B cell (primary cell): ENCODE data around the gene LTA4H. TPM values are rescaled to one million over a fixed set of nuclear protein-coding genes. Genes with fewer than 3 reads are reported as not detected.

Source experiments
- ATAC-seq: fragments of 200-7000 bp; cut with Tn5 transposase; one replicate; pipeline ENCODE4 v1.10.0; 2021; ENCODE audit warnings: low read depth, mild to moderate bottlenecking, moderate number of reproducible peaks, moderate library complexity
- CTCF ChIA-PET: fragments of 350-600 bp; sonication (Branson Sonifier 250); formaldehyde crosslinking; loops from one replicate; lab custom pipeline; 2021; ENCODE audit warnings: antibody characterized with exemption, inconsistent platforms; lab: Charles Lee
- POLR2A ChIA-PET: fragments of 350-600 bp; sonication (Branson Sonifier 250); formaldehyde crosslinking; loops from one replicate; lab custom pipeline; 2021; ENCODE audit warnings: antibody characterized with exemption; lab: Charles Lee
- DNase-seq: peaks from one replicate; pipeline ENCODE4 v3.0.0; 2013
- H2AFZ ChIP-seq: 2 replicates; pipeline ENCODE4 v1.6.1; 2012; ENCODE audit warnings: mild to moderate bottlenecking, low read depth, low read length; ENCODE audit not compliant: insufficient read depth, poor library complexity, severe bottlenecking
- H3K27ac ChIP-seq, 2 donors: 1 replicate in 1 of 2; 2 replicates in 1 of 2; pipeline ENCODE4 v1.5.1; 2012 to 2013; ENCODE audit warnings: low read length in 2 of 2, mild to moderate bottlenecking in 2 of 2, moderate library complexity in 1 of 2
- H3K27me3 ChIP-seq, 4 experiments: fragments of 200-600 bp in 1 of 4; sonication (generic) in 1 of 4; replicated peaks in 1 of 4; 1 replicate in 2 of 4; 2 replicates in 2 of 4; pipeline versions ENCODE4 v1.6.1 to v1.7.0; 2013 to 2016; ENCODE audit warnings: low read length in 3 of 4, mild to moderate bottlenecking in 2 of 4, mixed read lengths in 1 of 4, moderate library complexity in 1 of 4; ENCODE audit not compliant: insufficient read depth in 4 of 4, control insufficient read depth in 3 of 4; ENCODE audit errors: control extremely low read depth in 1 of 4
- H3K36me3 ChIP-seq, 2 experiments: replicated peaks in 1 of 2; 1 replicate in 1 of 2; 2 replicates in 1 of 2; pipeline versions ENCODE4 v1.6.1 to v1.7.1; 2013; ENCODE audit warnings: low read length in 1 of 2; ENCODE audit not compliant: insufficient read depth in 2 of 2, control insufficient read depth in 1 of 2; ENCODE audit errors: control extremely low read depth in 1 of 2, extremely low read depth in 1 of 2
- H3K4me1 ChIP-seq, 2 donors: fragments of 200-600 bp in 1 of 2; sonication (generic) in 1 of 2; 1 replicate in 1 of 2; 2 replicates in 1 of 2; pipeline versions ENCODE4 v1.5.1 to v1.6.1; 2013 to 2017; ENCODE audit warnings: low read length in 2 of 2; ENCODE audit not compliant: control insufficient read depth in 2 of 2, insufficient read depth in 2 of 2
- H3K4me2 ChIP-seq: replicated peaks from 2 replicates; pipeline ENCODE3; 2012; ENCODE audit warnings: mild to moderate bottlenecking, low read depth, low read length; ENCODE audit not compliant: poor library complexity, severe bottlenecking
- H3K4me3 ChIP-seq, 5 experiments: fragments of 200-600 bp in 1 of 5; sonication (generic) in 1 of 5; 1 replicate in 3 of 5; 2 replicates in 2 of 5; pipeline versions ENCODE4 v1.5.1 to v1.7.0; 2011 to 2016; ENCODE audit warnings: low read length in 4 of 5, mild to moderate bottlenecking in 4 of 5, low read depth in 2 of 5, control low read depth in 1 of 5, moderate library complexity in 1 of 5; ENCODE audit not compliant: insufficient read depth in 1 of 5; ENCODE audit errors: control extremely low read depth in 1 of 5, extremely low read depth in 1 of 5
- H3K79me2 ChIP-seq: fragments of 200-600 bp; sonication (generic); one replicate; pipeline ENCODE4 v1.6.0; 2016; ENCODE audit warnings: low read length; ENCODE audit not compliant: control insufficient read depth, insufficient read depth
- H3K9ac ChIP-seq: fragments of 200-600 bp; sonication (generic); 2 replicates; pipeline ENCODE4 v1.6.1; 2017; ENCODE audit warnings: mild to moderate bottlenecking, low read length, moderate library complexity
- H3K9me3 ChIP-seq, 3 donors: one replicate each; pipeline versions ENCODE4 v1.6.1 to v1.7.1; 2013; ENCODE audit warnings: low read length in 2 of 3; ENCODE audit not compliant: control insufficient read depth in 2 of 3, insufficient read depth in 1 of 3; ENCODE audit errors: control extremely low read depth in 1 of 3
- H4K20me1 ChIP-seq: 2 replicates; pipeline ENCODE4 v1.6.0; 2012; ENCODE audit warnings: mild to moderate bottlenecking, low read length; ENCODE audit not compliant: insufficient read depth, control insufficient read depth, poor library complexity, severe bottlenecking
- H3K27ac Mint-ChIP-seq: one replicate; pipeline ENCODE4 v1.8.0; 2021; ENCODE audit warnings: mixed read lengths
- H3K27me3 Mint-ChIP-seq: one replicate; pipeline ENCODE4 v1.8.0; 2021; ENCODE audit warnings: mixed read lengths
- H3K4me1 Mint-ChIP-seq: one replicate; pipeline ENCODE4 v1.8.0; 2021; ENCODE audit warnings: mixed read lengths
- H3K4me3 Mint-ChIP-seq: one replicate; pipeline ENCODE4 v1.8.0; 2021; ENCODE audit warnings: mixed read lengths
- H3K9me3 Mint-ChIP-seq: one replicate; pipeline ENCODE4 v1.8.0; 2022; ENCODE audit warnings: mixed read lengths; ENCODE audit not compliant: insufficient read depth
- EZH2 ChIP-seq: IDR thresholded peaks from 2 replicates; pipeline ENCODE4 v1.6.1; 2012; ENCODE audit warnings: borderline replicate concordance, low read depth, mild to moderate bottlenecking, moderate library complexity, low read length; ENCODE audit not compliant: insufficient read depth, poor library complexity, severe bottlenecking
- WGBS: methylation state at CpG from one replicate; pipeline ENCODE4 v1.1.5; 2013; ENCODE audit warnings: missing lambda C conversion rate; ENCODE audit not compliant: insufficient coverage; 5-methylcytosine and 5-hydroxymethylcytosine counted together
- intact Hi-C: fragments of 100-400 bp; cut with micrococcal nuclease; formaldehyde crosslinking; loops from one replicate; pipeline ENCODE4 v1.10.0; 2022
- polyA plus RNA-seq: library from polyadenylated mRNA; depleted of rRNA; stranded (reverse); fragments of >200 nt; gene quantifications from 2 replicates; pipeline ENCODE4 v1.2.3, GENCODE V29; 2012
- total RNA-seq, 2 donors: library from RNA; stranded (reverse); fragments of 120-200 nt in 1 of 2; gene quantifications; 1 replicate in 1 of 2; 2 replicates in 1 of 2; pipeline versions ENCODE4 v1.2.3 to v1.2.4, GENCODE V29; 2013 to 2022
- TF ChIP-seq, protein P1 (sequence below): fragments of 200-600 bp; IDR thresholded peaks from one replicate; pipeline ENCODE4 v1.8.0; 2022; ENCODE audit warnings: antibody characterized with exemption, mild to moderate bottlenecking

The LTA4H gene
- total and polyA plus RNA-seq, 2 donors (not counting 1 experiment from before 2014, with no cell fraction given): 153 to 167 TPM

DNA sequence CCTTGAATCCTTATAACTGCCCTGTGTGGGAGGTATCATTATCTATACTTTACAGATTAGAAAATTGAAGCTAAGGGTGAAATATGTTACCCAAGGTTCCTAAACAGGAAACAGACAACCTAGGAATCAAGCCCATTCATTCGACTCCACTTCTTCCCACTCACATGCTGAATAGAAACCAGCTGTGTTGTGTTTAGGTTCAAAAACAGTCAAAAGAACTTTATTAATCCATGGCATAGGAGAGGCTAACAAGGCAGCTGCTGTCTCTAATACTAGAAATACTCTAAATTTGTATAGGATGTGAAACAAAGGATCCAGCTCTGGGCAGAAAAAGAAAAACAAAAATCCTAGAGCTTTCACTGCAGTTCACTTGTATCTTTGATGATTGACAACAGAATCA, 82.4 kb downstream of the LTA4H start:
- Histone ChIP-seq H3K79me2 (no peaks in the 10 kb centered on the region), H3K4me1 (no peaks in the 10 kb centered on the region), H2AFZ (no peak overlapping the region), H3K9ac (no peak overlapping the region), H3K27ac (no peak overlapping the region), H4K20me1 (no peaks in the 10 kb centered on the region), H3K4me3 (no peak overlapping the region), H3K4me2 (no peak overlapping the region), H3K9me3 (no peaks in the 10 kb centered on the region), H3K36me3 (no peaks in the 10 kb centered on the region), H3K27me3 (peaks cover 0 to 4% (median 0%) of the 10 kb centered on the region in 4 experiments)
- no peak for TF ChIP-seq EZH2
- POLR2A ChIA-PET: no interaction called here
- Mint-ChIP-seq H3K4me3 (no peak overlapping the region), H3K27ac (no peak overlapping the region), H3K27me3 (peaks cover 11% of the 10 kb centered on the region), H3K9me3 (no peaks in the 10 kb centered on the region), H3K4me1 (no peaks in the 10 kb centered on the region)
- DNase-seq (no peak), ATAC-seq (no peak)
- WGBS: no CpG with 5 or more reads among the region's 1 CpG
- CTCF ChIA-PET: interaction anchor here (0.6 to 0.7 kb wide), 2 partner anchors 32 to 251 kb away, joined by 3 to 4 read pairs; no protein-coding TSS in a partner anchor
- intact Hi-C loops: no loop called here

DNA sequence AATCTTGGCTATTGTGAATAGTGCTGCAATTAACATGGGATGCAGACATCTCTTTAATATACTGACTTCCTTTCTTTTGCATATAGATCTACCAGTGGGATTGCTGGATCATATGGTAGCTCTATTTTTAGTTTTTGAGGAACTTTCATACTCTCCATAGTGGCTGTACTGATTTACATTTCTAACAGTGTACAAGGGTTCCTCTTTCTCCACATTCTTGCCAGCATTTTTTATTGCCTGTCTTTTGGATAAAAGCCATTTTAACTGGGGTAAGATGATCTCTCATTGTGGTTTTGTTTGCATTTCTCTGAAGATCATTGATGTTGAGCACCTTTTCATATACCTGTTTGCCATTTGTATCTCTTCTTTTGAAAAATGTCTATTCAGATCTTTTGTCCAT, 83.9 kb downstream of the LTA4H start:
- Mint-ChIP-seq H3K9me3 (no peaks in the 10 kb centered on the region), H3K27me3 (peaks cover 11% of the 10 kb centered on the region), H3K27ac (no peak overlapping the region), H3K4me3 (no peak overlapping the region), H3K4me1 (no peaks in the 10 kb centered on the region)
- Histone ChIP-seq H3K4me3 (no peak overlapping the region), H3K27me3 (peaks cover 0 to 4% (median 0%) of the 10 kb centered on the region in 4 experiments), H3K9me3 (no peaks in the 10 kb centered on the region), H2AFZ (no peak overlapping the region), H3K27ac (no peak overlapping the region), H3K36me3 (no peaks in the 10 kb centered on the region), H4K20me1 (no peaks in the 10 kb centered on the region), H3K4me2 (no peak overlapping the region), H3K79me2 (no peaks in the 10 kb centered on the region), H3K9ac (no peak overlapping the region), H3K4me1 (no peaks in the 10 kb centered on the region)
- TF ChIP-seq, protein P1, sequence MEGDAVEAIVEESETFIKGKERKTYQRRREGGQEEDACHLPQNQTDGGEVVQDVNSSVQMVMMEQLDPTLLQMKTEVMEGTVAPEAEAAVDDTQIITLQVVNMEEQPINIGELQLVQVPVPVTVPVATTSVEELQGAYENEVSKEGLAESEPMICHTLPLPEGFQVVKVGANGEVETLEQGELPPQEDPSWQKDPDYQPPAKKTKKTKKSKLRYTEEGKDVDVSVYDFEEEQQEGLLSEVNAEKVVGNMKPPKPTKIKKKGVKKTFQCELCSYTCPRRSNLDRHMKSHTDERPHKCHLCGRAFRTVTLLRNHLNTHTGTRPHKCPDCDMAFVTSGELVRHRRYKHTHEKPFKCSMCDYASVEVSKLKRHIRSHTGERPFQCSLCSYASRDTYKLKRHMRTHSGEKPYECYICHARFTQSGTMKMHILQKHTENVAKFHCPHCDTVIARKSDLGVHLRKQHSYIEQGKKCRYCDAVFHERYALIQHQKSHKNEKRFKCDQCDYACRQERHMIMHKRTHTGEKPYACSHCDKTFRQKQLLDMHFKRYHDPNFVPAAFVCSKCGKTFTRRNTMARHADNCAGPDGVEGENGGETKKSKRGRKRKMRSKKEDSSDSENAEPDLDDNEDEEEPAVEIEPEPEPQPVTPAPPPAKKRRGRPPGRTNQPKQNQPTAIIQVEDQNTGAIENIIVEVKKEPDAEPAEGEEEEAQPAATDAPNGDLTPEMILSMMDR: no peak
- TF ChIP-seq EZH2: no peak
- no peak for DNase-seq
- intact Hi-C loops: no loop called here
- no peak for ATAC-seq
- POLR2A ChIA-PET: no interaction called here
- CTCF ChIA-PET: no interaction called here

Other genes with a start within 250 kb of the LTA4H start
- not detected in 2 replicates for gene NTN4, start 244.8 kb downstream of the LTA4H start, total RNA-seq
- not detected in 2 replicates for gene NTN4, start 244.8 kb downstream of the LTA4H start, polyA plus RNA-seq
- gene SNRPF, start 176.6 kb downstream of the LTA4H start, total RNA-seq: 23.8 and 25.5 TPM in 2 replicates
- gene SNRPF, start 176.6 kb downstream of the LTA4H start, polyA plus RNA-seq: 10.5 and 16.2 TPM in 2 replicates
- gene CCDC38, start 93.0 kb downstream of the LTA4H start, total RNA-seq: 1.00 and 1.3 TPM in 2 replicates
- 0.09 TPM in 1 of 2 replicates, not detected in the other for gene CCDC38, start 93.0 kb downstream of the LTA4H start, polyA plus RNA-seq
- gene AMDHD1, start 92.3 kb downstream of the LTA4H start, total RNA-seq: 1.3 and 1.5 TPM in 2 replicates
- gene AMDHD1, start 92.3 kb downstream of the LTA4H start, polyA plus RNA-seq: 2.3 TPM in 2 replicates
- gene HAL, start 39.2 kb downstream of the LTA4H start, total RNA-seq: 4.8 and 5.9 TPM in 2 replicates
- gene HAL, start 39.2 kb downstream of the LTA4H start, polyA plus RNA-seq: 1.3 and 2.0 TPM in 2 replicates
- 77.7 and 87.1 TPM in 2 replicates for gene ELK3, start 158.8 kb upstream of the LTA4H start, total RNA-seq
- gene ELK3, start 158.8 kb upstream of the LTA4H start, polyA plus RNA-seq: 7.6 and 10.5 TPM in 2 replicates